GM12878 (cell line): ENCODE results near the gene ZNF680. TPM values are rescaled to one million over a fixed set of nuclear protein-coding genes. Genes with fewer than 3 reads are reported as not detected.
"Not testable (repeated sequence)": the region's sequence is repeated elsewhere in the genome, so short reads cannot be mapped to it uniquely, and the experiment has no call there.

ENCODE experiments used
- ATAC-seq: fragments of 200-7000 bp; cut with Tn5 transposase; 3 replicates; pipeline ENCODE4 v1.9.1; 2020; ENCODE audit warnings: mild to moderate bottlenecking, moderate library complexity
- BruUV-seq: library from RNA; stranded (reverse); fragments of 400-500 nt; replicated peaks from 2 replicates; lab custom pipeline; 2021; lab: Mats Ljungman, UMichigan
- CTCF ChIA-PET: fragments of 300-600 bp; sonication (Branson Sonifier 250); formaldehyde crosslinking; extraction: SDS; loops from one replicate; lab custom pipeline; 2021; ENCODE audit warnings: inconsistent platforms; lab: Yijun Ruan, JAX
- POLR2A ChIA-PET: fragments of 350-600 bp; formaldehyde crosslinking; extraction: SDS; loops from one replicate; lab custom pipeline; 2021; ENCODE audit warnings: inconsistent platforms; lab: Charles Lee
- RAD21 ChIA-PET: fragments of 300-600 bp; sonication (Branson Sonifier 250); formaldehyde crosslinking; loops from one replicate; lab custom pipeline; 2023; ENCODE audit warnings: antibody characterized with exemption; ENCODE audit not compliant: unreplicated experiment; lab: Charles Lee
- SMC1A ChIA-PET: fragments of 300-600 bp; sonication (Branson Sonifier 250); formaldehyde crosslinking; loops from one replicate; lab custom pipeline; 2023; ENCODE audit not compliant: unreplicated experiment, uncharacterized antibody; lab: Charles Lee
- DNase-seq: peaks from one replicate; pipeline ENCODE4 v3.0.0-alpha.2; 2011; ENCODE audit warnings: low read depth, low spot score
- FAIRE-seq: peaks from 3 replicates; lab custom pipeline; 2011; peaks lifted over from hg19 to GRCh38; lab: Jason Lieb, UNC
- H2AFZ ChIP-seq: 2 replicates; pipeline ENCODE4 v1.6.0; 2011; ENCODE audit warnings: low read depth, low read length, control low read depth; ENCODE audit not compliant: control insufficient read depth
- H3K27ac ChIP-seq: 2 replicates; pipeline ENCODE4 v1.5.1; 2011; ENCODE audit warnings: control low read depth; ENCODE audit not compliant: control insufficient read depth, insufficient read depth
- H3K27me3 ChIP-seq, 2 experiments: replicated peaks in 1 of 2; 2 replicates each; pipeline versions ENCODE4 v1.6.0 to v1.6.1; 2011; ENCODE audit warnings: low read length in 1 of 2; ENCODE audit not compliant: control insufficient read depth in 2 of 2, insufficient read depth in 2 of 2
- H3K36me3 ChIP-seq, 2 experiments: 2 replicates each; pipeline ENCODE4 v1.5.1; 2011; ENCODE audit warnings: low read length in 1 of 2; ENCODE audit not compliant: control insufficient read depth in 2 of 2, insufficient read depth in 2 of 2
- H3K4me1 ChIP-seq: 2 replicates; pipeline ENCODE4 v1.6.1; 2011; ENCODE audit warnings: mild to moderate bottlenecking, low read length, moderate library complexity, mixed read lengths; ENCODE audit not compliant: control insufficient read depth, insufficient read depth
- H3K4me2 ChIP-seq: 2 replicates; pipeline ENCODE4 v1.6.0; 2011; ENCODE audit warnings: control low read depth; ENCODE audit not compliant: control insufficient read depth, insufficient read depth
- H3K4me3 ChIP-seq: fragments of 200-600 bp; sonication (generic); 2 replicates; pipeline ENCODE4 v1.5.1; 2016
- H3K79me2 ChIP-seq: 2 replicates; pipeline ENCODE4 v1.6.0; 2011; ENCODE audit warnings: low read length; ENCODE audit not compliant: control insufficient read depth, insufficient read depth
- H3K9ac ChIP-seq: 2 replicates; pipeline ENCODE4 v1.8.0; 2011; ENCODE audit warnings: low read length, control low read depth, mixed read lengths; ENCODE audit not compliant: control insufficient read depth, insufficient read depth
- H3K9me3 ChIP-seq: replicated peaks from 3 replicates; pipeline ENCODE4 v1.5.1; 2011; ENCODE audit warnings: mild to moderate bottlenecking, low read length; ENCODE audit not compliant: control insufficient read depth, insufficient read depth
- H4K20me1 ChIP-seq: 2 replicates; pipeline ENCODE4 v1.6.0; 2011; ENCODE audit not compliant: control insufficient read depth, insufficient read depth
- ZBTB40 ChIP-seq: fragments of 450-650 bp; IDR thresholded peaks from 2 replicates; pipeline ENCODE4 v1.6.1; 2016; ENCODE audit warnings: mild to moderate bottlenecking, moderate library complexity, borderline replicate concordance
- ZNF274 ChIP-seq: IDR thresholded peaks from one replicate; pipeline ENCODE4 v1.8.0; 2011; ENCODE audit not compliant: insufficient read length, insufficient read depth
- WGBS: methylation state at CpG from one replicate; pipeline ENCODE4 v1.1.6; 2016; ENCODE audit warnings: low lambda C conversion rate; ENCODE audit not compliant: insufficient replicate concordance, insufficient coverage; ENCODE audit errors: missing lambda C conversion rate; 5-methylcytosine and 5-hydroxymethylcytosine counted together
- in situ Hi-C: fragments of 300-500 bp; cut with MboI; formaldehyde crosslinking; loops from 9 replicates; pipeline ENCODE4 v1.14.3; 2018; ENCODE audit warnings: mixed read lengths
- intact Hi-C: fragments of 100-400 bp; cut with micrococcal nuclease; formaldehyde crosslinking; loops from one replicate; pipeline ENCODE4 v1.14.2; 2022; ENCODE audit not compliant: unreplicated experiment
- polyA plus RNA-seq, 11 experiments: library from polyadenylated mRNA; depleted of rRNA in 4 of 11; unstranded in 6 of 11; stranded (reverse) in 5 of 11; fragments of >200 nt; fragmentation: Nextera tagmentation in 4 of 11; fragmentation: Illumina TruSeq in 1 of 11; extraction: Ambion mirVana in 4 of 11; extraction: Trizol in 1 of 11; gene quantifications; 1 replicate in 1 of 11; 2 replicates in 10 of 11; pipeline versions ENCODE4 v1.2.1 to v1.2.3, GENCODE V29; 2011 to 2016; ENCODE audit warnings: inconsistent platforms in 2 of 11, missing spikeins in 2 of 11, low read depth in 1 of 11
- total RNA-seq, 4 experiments: library from RNA; depleted of rRNA in 3 of 4; stranded (reverse); fragments of >200 nt in 3 of 4; fragmentation: Illumina TruSeq in 1 of 4; extraction: Trizol in 1 of 4; gene quantifications; 2 replicates each; pipeline versions ENCODE4 v1.2.1 to v1.2.3, GENCODE V29; 2013 to 2021
- TF ChIP-seq, protein P1 (sequence below): fragments of 450-650 bp; IDR thresholded peaks from 2 replicates; pipeline ENCODE4 v1.6.1; 2017; ENCODE audit warnings: mild to moderate bottlenecking, moderate library complexity

ZNF680 gene
- total and polyA plus RNA-seq, 10 of the 15 experiments (the other 5 are each of a cell fraction or from before 2014, with no cell fraction given), result 5.0 to 13.6 (median 7.8) TPM

- TF ChIP-seq ZBTB40 (no peak), ZNF274 (no peak)
- TF ChIP-seq, protein P1, sequence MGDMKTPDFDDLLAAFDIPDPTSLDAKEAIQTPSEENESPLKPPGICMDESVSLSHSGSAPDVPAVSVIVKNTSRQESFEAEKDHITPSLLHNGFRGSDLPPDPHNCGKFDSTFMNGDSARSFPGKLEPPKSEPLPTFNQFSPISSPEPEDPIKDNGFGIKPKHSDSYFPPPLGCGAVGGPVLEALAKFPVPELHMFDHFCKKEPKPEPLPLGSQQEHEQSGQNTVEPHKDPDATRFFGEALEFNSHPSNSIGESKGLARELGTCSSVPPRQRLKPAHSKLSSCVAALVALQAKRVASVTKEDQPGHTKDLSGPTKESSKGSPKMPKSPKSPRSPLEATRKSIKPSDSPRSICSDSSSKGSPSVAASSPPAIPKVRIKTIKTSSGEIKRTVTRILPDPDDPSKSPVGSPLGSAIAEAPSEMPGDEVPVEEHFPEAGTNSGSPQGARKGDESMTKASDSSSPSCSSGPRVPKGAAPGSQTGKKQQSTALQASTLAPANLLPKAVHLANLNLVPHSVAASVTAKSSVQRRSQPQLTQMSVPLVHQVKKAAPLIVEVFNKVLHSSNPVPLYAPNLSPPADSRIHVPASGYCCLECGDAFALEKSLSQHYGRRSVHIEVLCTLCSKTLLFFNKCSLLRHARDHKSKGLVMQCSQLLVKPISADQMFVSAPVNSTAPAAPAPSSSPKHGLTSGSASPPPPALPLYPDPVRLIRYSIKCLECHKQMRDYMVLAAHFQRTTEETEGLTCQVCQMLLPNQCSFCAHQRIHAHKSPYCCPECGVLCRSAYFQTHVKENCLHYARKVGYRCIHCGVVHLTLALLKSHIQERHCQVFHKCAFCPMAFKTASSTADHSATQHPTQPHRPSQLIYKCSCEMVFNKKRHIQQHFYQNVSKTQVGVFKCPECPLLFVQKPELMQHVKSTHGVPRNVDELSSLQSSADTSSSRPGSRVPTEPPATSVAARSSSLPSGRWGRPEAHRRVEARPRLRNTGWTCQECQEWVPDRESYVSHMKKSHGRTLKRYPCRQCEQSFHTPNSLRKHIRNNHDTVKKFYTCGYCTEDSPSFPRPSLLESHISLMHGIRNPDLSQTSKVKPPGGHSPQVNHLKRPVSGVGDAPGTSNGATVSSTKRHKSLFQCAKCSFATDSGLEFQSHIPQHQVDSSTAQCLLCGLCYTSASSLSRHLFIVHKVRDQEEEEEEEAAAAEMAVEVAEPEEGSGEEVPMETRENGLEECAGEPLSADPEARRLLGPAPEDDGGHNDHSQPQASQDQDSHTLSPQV, result no peak
These were observed 7.8 kb downstream of the ZNF680 start (continued) for GRCh38 chr7:64555046-64555445.

DNA sequence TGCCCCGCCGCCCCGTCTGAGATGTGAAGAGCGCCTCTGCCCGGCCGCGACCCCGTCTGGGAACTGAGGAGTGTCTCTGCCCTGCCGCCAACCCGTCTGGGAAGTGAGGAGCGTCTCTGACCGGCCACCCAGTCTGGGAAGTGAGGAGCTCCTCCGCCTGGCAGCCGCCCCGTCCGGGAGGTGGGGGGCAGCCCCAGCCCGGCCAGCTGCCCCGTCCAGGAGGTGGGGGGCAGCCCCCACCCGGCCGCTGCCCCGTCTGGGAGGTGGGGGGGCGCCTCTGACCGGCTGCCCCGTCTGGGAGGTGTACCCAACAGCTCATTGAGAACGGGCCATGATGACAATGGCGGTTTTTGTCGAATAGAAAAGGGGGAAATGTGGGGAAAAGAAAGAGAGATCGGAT, 8.7 kb downstream of the ZNF680 start:
- H2AFZ ChIP-seq, H3K9me3 ChIP-seq, H3K4me3 ChIP-seq, SMC1A ChIA-PET, H4K20me1 ChIP-seq, CTCF ChIA-PET, H3K27ac ChIP-seq, DNase-seq, POLR2A ChIA-PET, FAIRE-seq, H3K79me2 ChIP-seq, H3K4me1 ChIP-seq, intact Hi-C loops, H3K36me3 ChIP-seq, H3K4me2 ChIP-seq, ATAC-seq, H3K27me3 ChIP-seq, RAD21 ChIA-PET, H3K9ac ChIP-seq, BruUV-seq: not testable (repeated sequence)
- WGBS, result 98% methylated on average over 10 of the region's 28 CpGs
- in situ Hi-C loops, result loop anchor here (10.0 kb wide), 1 partner anchor 131 kb away; no protein-coding TSS in a partner anchor
